ENCODE results near the gene OPN1MW2.
"Not testable (repeated sequence)": the region's sequence is repeated elsewhere in the genome, so short reads cannot be mapped to it uniquely, and the experiment has no call there.

Gene OPN1MW2

GRCh38 chrX:154219456-154219855 lies at the start of gene OPN1MW2:
OPN1MW2 (plus strand) TSS chrX:154219756; CDS start chrX:154219816, 60 bp downstream.
- not testable (repeated sequence) for DNase-seq

GRCh38 chrX:154172535-154172943 lies 47.0 kb upstream of the OPN1MW2 start:
- not testable (repeated sequence) for DNase-seq

- not testable (repeated sequence) for DNase-seq
These were observed 45.2 kb upstream of the OPN1MW2 start for GRCh38 chrX:154174356-154174755.

- not testable (repeated sequence) for DNase-seq
These were observed 37.3 kb upstream of the OPN1MW2 start, which contains the start of gene OPN1MW for GRCh38 chrX:154182296-154182695. OPN1MW (plus strand) TSS chrX:154182596; CDS start chrX:154182678, 82 bp downstream.

GRCh38 chrX:154183794-154184193 lies 35.8 kb upstream of the OPN1MW2 start:
- DNase-seq = not testable (repeated sequence)

GRCh38 chrX:154192846-154193245 lies 26.7 kb upstream of the OPN1MW2 start:
- not testable (repeated sequence) for DNase-seq

GRCh38 chrX:154194316-154194715 lies 25.2 kb upstream of the OPN1MW2 start:
- DNase-seq = not testable (repeated sequence)

GRCh38 chrX:154196466-154196865 lies 23.1 kb upstream of the OPN1MW2 start:
- DNase-seq = not testable (repeated sequence)

- not testable (repeated sequence) for DNase-seq
These were observed 9.7 kb upstream of the OPN1MW2 start for GRCh38 chrX:154209670-154210418.

- not testable (repeated sequence) for DNase-seq
These were observed 8.5 kb upstream of the OPN1MW2 start for GRCh38 chrX:154211057-154211456.

- DNase-seq = not testable (repeated sequence)
These were observed 8.1 kb upstream of the OPN1MW2 start for GRCh38 chrX:154211499-154211898.

GRCh38 chrX:154225292-154225691 lies 5.7 kb downstream of the OPN1MW2 start:
- DNase-seq = not testable (repeated sequence)

- not testable (repeated sequence) for DNase-seq
These were observed 7.2 kb downstream of the OPN1MW2 start for GRCh38 chrX:154226706-154227105.

- DNase-seq = not testable (repeated sequence)
These were observed 11.9 kb downstream of the OPN1MW2 start for GRCh38 chrX:154231443-154231842.

- DNase-seq = not testable (repeated sequence)
These were observed 14.1 kb downstream of the OPN1MW2 start for GRCh38 chrX:154233620-154234019.

- DNase-seq = not testable (repeated sequence)
These were observed 19.5 kb downstream of the OPN1MW2 start for GRCh38 chrX:154238939-154239559.

GRCh38 chrX:154239982-154240503 lies 20.5 kb downstream of the OPN1MW2 start:
- DNase-seq = not testable (repeated sequence)

- not testable (repeated sequence) for DNase-seq
These were observed 28.0 kb downstream of the OPN1MW2 start for GRCh38 chrX:154247377-154248045.

GRCh38 chrX:154248076-154248475 lies 28.5 kb downstream of the OPN1MW2 start:
- not testable (repeated sequence) for DNase-seq

GRCh38 chrX:154257282-154257681 lies 37.7 kb downstream of the OPN1MW2 start, which contains the start of gene OPN1MW3:
OPN1MW3 (plus strand) TSS chrX:154257582; CDS start chrX:154257620, 38 bp downstream.
- not testable (repeated sequence) for DNase-seq

GRCh38 chrX:154258711-154259110 lies 39.2 kb downstream of the OPN1MW2 start:
- not testable (repeated sequence) for DNase-seq

- not testable (repeated sequence) for DNase-seq
These were observed 43.5 kb downstream of the OPN1MW2 start for GRCh38 chrX:154263072-154263471.

GRCh38 chrX:154269245-154269644 lies 49.7 kb downstream of the OPN1MW2 start:
- DNase-seq = not testable (repeated sequence)

Data from activated naive CD4-positive, alpha-beta T cell (primary cell).